H1 (cell line): Measurements from ENCODE around the gene RPL18A. TPM values are rescaled to one million over a fixed set of nuclear protein-coding genes. Genes with fewer than 3 reads are reported as not detected.

Source experiments
- CTCF ChIA-PET: fragments of 300-600 bp; sonication (Branson Sonifier 250); formaldehyde crosslinking; loops from one replicate; lab custom pipeline; 2021; ENCODE audit not compliant: partially characterized antibody; lab: Charles Lee
- POLR2A ChIA-PET: fragments of 300-600 bp; sonication (Branson Sonifier 250); formaldehyde crosslinking; loops from one replicate; lab custom pipeline; 2021; ENCODE audit warnings: inconsistent platforms; ENCODE audit not compliant: partially characterized antibody; lab: Charles Lee
- DNase-seq, 2 experiments: peaks; one replicate each; pipeline versions ENCODE4 v3.0.0 to v3.0.0-alpha.2; 2010 to 2022; ENCODE audit warnings: low spot score in 2 of 2, low read depth in 1 of 2, mixed read lengths in 1 of 2
- FAIRE-seq: peaks from 2 replicates; lab custom pipeline; 2011; peaks lifted over from hg19 to GRCh38; lab: Jason Lieb, UNC
- H2AFZ ChIP-seq: 2 replicates; pipeline ENCODE4 v1.8.1; 2012; ENCODE audit warnings: low read length, inconsistent platforms
- H2AK5ac ChIP-seq: 2 replicates; pipeline ENCODE4 v1.6.1; 2013; ENCODE audit warnings: low read depth, low read length
- H2BK120ac ChIP-seq: replicated peaks from 2 replicates; pipeline ENCODE3; 2013; ENCODE audit warnings: low read depth, low read length, inconsistent platforms
- H2BK12ac ChIP-seq: 2 replicates; pipeline ENCODE4 v1.6.1; 2013; ENCODE audit warnings: low read depth, low read length
- H2BK15ac ChIP-seq: 2 replicates; pipeline ENCODE4 v1.6.1; 2013; ENCODE audit warnings: low read length
- H2BK20ac ChIP-seq: 2 replicates; pipeline ENCODE4 v1.6.1; 2013; ENCODE audit warnings: low read length
- H2BK5ac ChIP-seq: 2 replicates; pipeline ENCODE4 v1.6.1; 2013; ENCODE audit warnings: low read depth, low read length
- H3K14ac ChIP-seq: 2 replicates; pipeline ENCODE4 v1.6.1; 2013; ENCODE audit warnings: inconsistent platforms; ENCODE audit not compliant: insufficient read length
- H3K18ac ChIP-seq: 2 replicates; pipeline ENCODE4 v1.6.1; 2013; ENCODE audit warnings: low read length; ENCODE audit errors: extremely low read depth
- H3K23ac ChIP-seq: 2 replicates; pipeline ENCODE4 v1.6.1; 2013; ENCODE audit warnings: inconsistent platforms; ENCODE audit not compliant: insufficient read length
- H3K23me2 ChIP-seq: 2 replicates; pipeline ENCODE4 v1.6.1; 2013; ENCODE audit warnings: low read depth, low read length
- H3K27ac ChIP-seq: 2 replicates; pipeline ENCODE4 v1.6.1; 2011; ENCODE audit warnings: low read depth, low read length, inconsistent platforms
- H3K27me3 ChIP-seq, 4 experiments: replicated peaks in 1 of 4; 1 replicate in 1 of 4; 2 replicates in 3 of 4; pipeline versions ENCODE4 v1.6.1 to v1.8.1; 2011 to 2013; ENCODE audit warnings: low read length in 3 of 4, mild to moderate bottlenecking in 3 of 4, inconsistent platforms in 2 of 4, mixed read lengths in 2 of 4, moderate library complexity in 1 of 4; ENCODE audit not compliant: control insufficient read depth in 3 of 4, insufficient read depth in 3 of 4; ENCODE audit errors: extremely low read depth in 1 of 4
- H3K36me3 ChIP-seq, 4 experiments: 2 replicates each; pipeline versions ENCODE4 v1.6.1 to v1.8.1; 2011 to 2013; ENCODE audit warnings: mild to moderate bottlenecking in 4 of 4, low read length in 3 of 4, moderate library complexity in 2 of 4, control low read depth in 1 of 4, inconsistent platforms in 1 of 4; ENCODE audit not compliant: insufficient read depth in 4 of 4, control insufficient read depth in 2 of 4
- H3K4ac ChIP-seq: replicated peaks from 2 replicates; pipeline ENCODE3; 2013; ENCODE audit warnings: low read length, low read depth, mixed read lengths, inconsistent platforms; ENCODE audit not compliant: insufficient read length
- H3K4me1 ChIP-seq, 4 experiments: replicated peaks in 1 of 4; 1 replicate in 1 of 4; 2 replicates in 3 of 4; pipeline versions ENCODE4 v1.6.1 to v1.8.1; 2011 to 2013; ENCODE audit warnings: low read length in 3 of 4, inconsistent platforms in 2 of 4, mixed read lengths in 1 of 4; ENCODE audit not compliant: insufficient read depth in 4 of 4, control insufficient read depth in 3 of 4
- H3K4me2 ChIP-seq, 2 experiments: 2 replicates each; pipeline versions ENCODE4 v1.6.1 to v1.8.1; 2011 to 2013; ENCODE audit warnings: low read depth in 2 of 2, low read length in 2 of 2, control low read depth in 1 of 2, inconsistent platforms in 1 of 2, mild to moderate bottlenecking in 1 of 2; ENCODE audit not compliant: insufficient read depth in 1 of 2
- H3K4me3 ChIP-seq, 4 experiments: fragments of 200-600, 300-600 bp in 1 of 4; sonication (generic), shearing (Covaris generic), sonication (Bioruptor Twin) in 1 of 4; 2 replicates each; pipeline versions ENCODE4 v1.5.1 to v1.8.1; 2011 to 2016; ENCODE audit warnings: low read length in 4 of 4, low read depth in 3 of 4, control low read depth in 2 of 4, inconsistent platforms in 2 of 4, mild to moderate bottlenecking in 2 of 4, mixed read lengths in 1 of 4, moderate library complexity in 1 of 4; ENCODE audit not compliant: insufficient read depth in 2 of 4; ENCODE audit errors: extremely low read depth in 1 of 4
- H3K56ac ChIP-seq: replicated peaks from 2 replicates; pipeline ENCODE3; 2013; ENCODE audit warnings: low read depth, mild to moderate bottlenecking, mixed read lengths, low read length, inconsistent platforms; ENCODE audit not compliant: insufficient read length
- H3K79me1 ChIP-seq: 2 replicates; pipeline ENCODE4 v1.6.1; 2013; ENCODE audit warnings: low read depth, low read length, control low read depth
- H3K79me2 ChIP-seq, 2 experiments: 2 replicates each; pipeline versions ENCODE4 v1.6.1 to v1.8.1; 2012 to 2013; ENCODE audit warnings: low read length in 2 of 2, mild to moderate bottlenecking in 2 of 2, inconsistent platforms in 1 of 2; ENCODE audit not compliant: insufficient read depth in 2 of 2, control insufficient read depth in 1 of 2
- H3K9ac ChIP-seq, 4 experiments: replicated peaks in 1 of 4; 1 replicate in 1 of 4; 2 replicates in 3 of 4; pipeline versions ENCODE4 v1.6.1 to v1.8.1; 2011 to 2013; ENCODE audit warnings: low read depth in 3 of 4, low read length in 3 of 4, control low read depth in 2 of 4, mild to moderate bottlenecking in 2 of 4, moderate library complexity in 2 of 4, inconsistent platforms in 1 of 4; ENCODE audit errors: extremely low read depth in 1 of 4
- H3K9me3 ChIP-seq, 2 experiments: 2 replicates each; pipeline versions ENCODE4 v1.6.1 to v1.8.1; 2012 to 2013; ENCODE audit warnings: mild to moderate bottlenecking in 2 of 2, moderate library complexity in 2 of 2, control low read depth in 1 of 2, inconsistent platforms in 1 of 2, low read depth in 1 of 2, low read length in 1 of 2, mixed read lengths in 1 of 2; ENCODE audit not compliant: insufficient read depth in 2 of 2
- H4K20me1 ChIP-seq, 2 experiments: replicated peaks in 1 of 2; 2 replicates each; pipeline versions ENCODE3 to v1.8.1; 2011 to 2013; ENCODE audit warnings: inconsistent platforms in 2 of 2, low read length in 2 of 2, mild to moderate bottlenecking in 1 of 2; ENCODE audit not compliant: insufficient read depth in 2 of 2, control insufficient read depth in 1 of 2
- H4K5ac ChIP-seq: 2 replicates; pipeline ENCODE4 v1.6.1; 2013; ENCODE audit warnings: low read length, low read depth, mixed read lengths, inconsistent platforms; ENCODE audit not compliant: insufficient read length
- H4K8ac ChIP-seq: 2 replicates; pipeline ENCODE4 v1.8.0; 2013; ENCODE audit warnings: mild to moderate bottlenecking, moderate library complexity, low read length, inconsistent platforms; ENCODE audit not compliant: insufficient read depth; ENCODE audit errors: extremely low read depth
- H4K91ac ChIP-seq: replicated peaks from 2 replicates; pipeline ENCODE3; 2013; ENCODE audit warnings: low read length, mixed read lengths, inconsistent platforms; ENCODE audit not compliant: insufficient read length
- KDM4A ChIP-seq: IDR thresholded peaks from one replicate; pipeline ENCODE4 v1.7.1; 2012; ENCODE audit warnings: low read depth, mild to moderate bottlenecking, moderate library complexity, low read length, inconsistent platforms; ENCODE audit not compliant: severe bottlenecking
- SAP30 ChIP-seq: fragments of 300-600 bp; sonication (generic); IDR thresholded peaks from 2 replicates; pipeline ENCODE4 v1.7.1; 2012; ENCODE audit warnings: low read length, moderate library complexity, mild to moderate bottlenecking, inconsistent platforms; ENCODE audit not compliant: insufficient read depth, insufficient replicate concordance
- WGBS, 2 experiments: shearing (Covaris generic) in 1 of 2; methylation state at CpG; one replicate each; pipeline versions ENCODE4 v1.1.6 to v1.1.7; 2013 to 2015; ENCODE audit warnings: low lambda C conversion rate in 2 of 2, mixed read lengths in 2 of 2, inconsistent platforms in 1 of 2, low coverage in 1 of 2, missing lambda C conversion rate in 1 of 2; ENCODE audit not compliant: insufficient replicate concordance in 2 of 2, insufficient coverage in 1 of 2, insufficient read length in 1 of 2; ENCODE audit errors: extremely low coverage in 1 of 2, missing lambda C conversion rate in 1 of 2; 5-methylcytosine and 5-hydroxymethylcytosine counted together
- polyA plus RNA-seq, 7 experiments: library from polyadenylated mRNA; depleted of rRNA in 3 of 7; stranded (reverse) in 5 of 7; unstranded in 2 of 7; fragments of >200 nt in 5 of 7; fragments of 200-250 nt in 2 of 7; gene quantifications; 1 replicate in 5 of 7; 2 replicates in 1 of 7; 4 replicates in 1 of 7; pipeline versions ENCODE4 v1.2.1 to v1.2.3, GENCODE V29; 2011 to 2013; ENCODE audit warnings: missing spikeins in 2 of 7, mixed read lengths in 2 of 7
- total RNA-seq: library from RNA; stranded (reverse); fragmentation: NEBNext Ultra II Directional; extraction: Animal tissue kit (Norgen Biotek cat#: 25700); gene quantifications from 2 replicates; pipeline ENCODE4 v1.2.1, GENCODE V29; 2021

The RPL18A gene
- total and polyA plus RNA-seq, 2 of the 8 experiments (the other 6 are each of a cell fraction or from before 2014, with no cell fraction given) = 2,749 to 3,938 TPM

GRCh38 chr19:17881701-17882100 lies 22.0 kb downstream of the RPL18A start:
- no peak overlapping the region for H3K4ac ChIP-seq
- H4K91ac ChIP-seq = no peak overlapping the region
- H3K4me2 ChIP-seq = no peak overlapping the region
- peak overlapping the region; percentile 88; the same call in 1 of the 2 replicates for H2BK15ac ChIP-seq
- TF ChIP-seq KDM4A (no peak), SAP30 (no peak)
- H3K18ac ChIP-seq = no peak overlapping the region
- H3K36me3 ChIP-seq = no peaks in the 10 kb centered on the region
- H2BK5ac ChIP-seq = no peak overlapping the region
- H2BK120ac ChIP-seq = no peak overlapping the region
- H3K56ac ChIP-seq = no peak overlapping the region
- 0 out of 2 replicates have a peak overlapping the region, but pooled peaks have one; percentile 48 for H2BK20ac ChIP-seq
- FAIRE-seq = no peak
- no peak overlapping the region for H3K14ac ChIP-seq
- H3K4me3 ChIP-seq = no peak overlapping the region
- no peak overlapping the region for H4K8ac ChIP-seq
- H3K27ac ChIP-seq = no peak overlapping the region
- H3K23me2 ChIP-seq = no peaks in the 10 kb centered on the region
- no peak overlapping the region for H3K23ac ChIP-seq
- ChIA-PET CTCF (no interaction called here), POLR2A (no interaction called here)
- no peaks in the 10 kb centered on the region for H3K27me3 ChIP-seq
- no peaks in the 10 kb centered on the region for H3K79me1 ChIP-seq
- no peak overlapping the region for H2AFZ ChIP-seq
- no peak overlapping the region for H2AK5ac ChIP-seq
- no peaks in the 10 kb centered on the region for H3K79me2 ChIP-seq
- no peaks in the 10 kb centered on the region for H3K4me1 ChIP-seq
- H3K9me3 ChIP-seq = no peaks in the 10 kb centered on the region
- H3K9ac ChIP-seq = no peak overlapping the region
- no peak for DNase-seq
- H2BK12ac ChIP-seq = no peak overlapping the region
- H4K5ac ChIP-seq = no peak overlapping the region
- 86% methylated on average over 7 of the region's 7 CpGs; no CpG with 5 or more reads in 1 of the 2 experiments for WGBS, 2 experiments
- no peaks in the 10 kb centered on the region for H4K20me1 ChIP-seq
